KG1 (cell line): ENCODE results near the gene RPLP1.

Source experiments
- DNase-seq: peaks from one replicate; lab custom pipeline; 2025; lab: John Stamatoyannopoulos, UW

RPLP1 gene

GRCh38 chr15:69469467-69470201 is 17.0 kb downstream of the RPLP1 start:
- no peak for DNase-seq

DNA sequence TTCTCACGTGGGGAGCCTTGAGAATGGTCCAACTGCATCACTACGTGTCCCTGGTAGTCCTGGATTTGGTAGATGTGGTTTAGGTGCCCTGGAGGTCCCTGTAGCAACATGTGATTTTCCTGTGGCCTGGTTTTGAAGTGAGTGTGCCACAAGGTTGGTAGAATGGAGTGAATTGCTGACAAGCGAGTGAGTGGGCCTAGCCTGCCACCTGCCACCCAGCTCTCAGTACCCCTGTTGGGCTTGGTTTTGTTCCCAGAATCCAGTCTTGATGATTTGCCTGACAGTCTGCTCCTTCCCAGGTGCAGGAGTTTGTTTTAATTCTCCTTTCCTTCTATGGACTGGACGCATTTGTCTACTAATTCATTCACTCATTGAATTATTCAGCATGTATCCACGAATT is 19.4 kb downstream of the RPLP1 start:
- DNase-seq, result no peak

- DNase-seq, result no peak
These were observed 19.9 kb downstream of the RPLP1 start for GRCh38 chr15:69472562-69472961.

DNA sequence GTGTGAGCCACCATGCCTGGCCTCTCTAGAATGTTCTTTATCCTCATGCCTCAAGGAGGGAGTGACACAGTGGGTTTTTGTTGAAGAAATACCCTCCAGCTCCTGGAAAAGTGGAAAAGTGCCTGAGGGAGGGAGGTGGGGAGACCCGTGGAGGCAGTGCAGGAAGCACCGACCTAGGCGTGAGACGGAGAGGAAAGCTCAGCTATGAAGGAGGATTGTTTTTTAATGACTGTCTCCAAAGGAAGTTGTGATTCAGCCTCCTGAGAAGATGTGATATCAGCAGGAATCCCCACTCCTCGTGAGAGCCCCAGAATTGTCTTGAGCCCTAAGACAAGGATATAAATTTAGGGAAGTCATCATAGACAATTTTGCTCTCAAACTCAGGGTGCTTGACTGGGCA is 21.7 kb downstream of the RPLP1 start:
- no peak for DNase-seq

DNA sequence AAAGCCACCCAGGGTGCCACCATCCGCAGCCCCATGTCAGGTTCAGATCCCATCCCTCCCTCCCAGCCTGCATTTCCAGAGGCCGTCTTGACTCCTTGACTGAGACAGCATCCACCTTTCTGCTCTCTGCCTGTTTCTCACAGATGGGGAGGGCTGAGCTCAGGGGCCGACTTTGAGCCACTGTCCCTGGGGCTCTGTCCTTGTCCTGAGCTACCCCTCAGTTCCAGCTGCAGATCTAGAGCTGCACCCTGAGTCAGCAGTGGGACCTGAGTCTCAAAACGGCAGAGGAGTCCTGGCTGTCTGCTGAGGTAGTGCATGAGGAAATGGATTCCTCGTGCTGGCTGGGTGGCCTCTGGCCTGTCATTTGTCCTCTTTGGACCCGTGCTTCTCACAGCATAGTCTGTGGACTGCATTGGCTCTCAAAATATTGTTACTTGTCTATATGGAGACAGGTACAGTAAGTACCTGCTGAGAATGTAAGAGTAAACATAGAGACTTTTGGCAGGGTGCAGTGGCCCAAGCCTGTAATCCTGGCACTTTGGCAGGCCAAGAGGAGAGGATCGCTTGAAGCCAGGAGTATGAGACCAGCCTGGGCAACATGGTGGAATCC is 22.3 kb downstream of the RPLP1 start:
- no peak for DNase-seq

- peak; percentile 33 for DNase-seq
These were observed 23.2 kb downstream of the RPLP1 start for GRCh38 chr15:69475769-69476358.

DNA sequence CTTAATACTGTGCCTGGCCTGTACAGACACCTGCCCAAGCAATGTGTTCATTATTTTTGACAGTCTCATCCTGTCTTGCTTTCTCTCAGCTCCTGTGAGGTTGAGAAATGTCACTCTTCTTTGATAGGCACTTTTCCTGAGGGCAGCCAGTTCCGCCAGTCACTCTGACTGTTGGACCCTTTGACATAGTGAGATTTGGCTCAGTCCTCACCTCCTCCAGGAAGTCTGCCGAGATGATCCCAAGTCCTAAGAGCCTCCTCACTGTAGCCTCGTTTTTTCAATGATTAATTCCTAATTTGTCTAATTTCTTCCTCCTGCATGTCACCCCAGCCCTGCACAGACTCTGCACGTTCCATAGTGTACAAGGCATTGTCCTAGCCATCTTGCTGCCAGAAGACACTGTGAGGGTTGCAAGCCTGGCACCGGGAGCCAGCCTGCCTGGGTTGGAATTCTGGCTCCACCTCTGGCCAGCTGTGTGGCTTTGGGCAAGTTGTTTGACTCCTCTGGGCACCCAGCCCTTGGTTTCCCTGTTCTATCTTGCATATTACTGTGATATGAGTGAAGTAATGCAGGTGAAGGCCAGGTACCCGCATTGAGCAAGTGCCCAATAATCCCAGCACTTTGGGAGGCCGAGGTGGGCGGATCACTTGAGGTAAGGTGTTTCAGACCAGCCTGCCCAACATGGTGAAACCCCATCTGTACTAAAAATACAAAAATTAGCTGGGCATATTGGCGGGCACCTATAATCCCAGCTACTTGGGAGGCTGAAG is 24.3 kb downstream of the RPLP1 start:
- no peak for DNase-seq

- peak; percentile 22 for DNase-seq
These were observed 25.7 kb downstream of the RPLP1 start for GRCh38 chr15:69478259-69478781.

DNA sequence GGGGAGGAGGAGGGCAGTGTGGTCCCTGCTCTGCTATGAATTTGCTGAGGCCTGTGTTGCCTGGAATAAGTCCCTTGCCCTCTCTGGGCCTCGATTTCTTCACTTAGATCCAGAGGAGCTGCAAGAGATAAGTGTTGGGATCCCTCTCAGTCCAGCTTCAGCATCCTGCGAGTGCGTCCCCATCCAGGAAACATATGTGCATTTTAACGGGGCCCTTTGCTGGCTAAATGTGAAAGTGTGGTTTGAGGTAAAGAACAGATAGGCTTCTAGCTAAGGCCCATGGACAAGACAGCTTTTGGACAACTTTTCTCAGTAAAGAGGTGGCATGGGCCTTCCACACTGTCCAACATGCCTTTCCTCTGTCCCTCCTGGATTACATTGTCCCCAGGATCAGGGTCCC is 26.5 kb downstream of the RPLP1 start:
- DNase-seq, result no peak

GRCh38 chr15:69479971-69480370 is 27.4 kb downstream of the RPLP1 start:
- DNase-seq, result no peak

DNA sequence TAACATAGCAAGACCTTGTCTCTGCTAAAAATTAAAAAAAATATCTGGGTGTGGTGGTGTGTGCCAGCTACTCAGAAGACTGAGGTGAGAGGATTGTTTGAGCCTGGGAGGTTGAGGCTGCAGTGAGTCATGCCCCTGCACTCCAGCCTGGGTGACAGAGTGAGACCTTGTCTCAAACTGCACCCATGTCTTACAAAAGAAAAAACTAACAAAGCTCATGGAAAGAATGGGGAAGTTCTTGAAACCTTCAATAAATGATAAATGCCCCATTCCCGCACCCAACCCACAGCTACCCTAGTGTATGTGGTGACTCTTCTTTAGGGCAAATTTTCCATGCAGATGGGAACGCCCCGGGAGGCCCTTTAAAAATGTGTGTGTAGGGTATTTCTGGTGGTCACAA is 28.3 kb downstream of the RPLP1 start:
- DNase-seq, result no peak

DNA sequence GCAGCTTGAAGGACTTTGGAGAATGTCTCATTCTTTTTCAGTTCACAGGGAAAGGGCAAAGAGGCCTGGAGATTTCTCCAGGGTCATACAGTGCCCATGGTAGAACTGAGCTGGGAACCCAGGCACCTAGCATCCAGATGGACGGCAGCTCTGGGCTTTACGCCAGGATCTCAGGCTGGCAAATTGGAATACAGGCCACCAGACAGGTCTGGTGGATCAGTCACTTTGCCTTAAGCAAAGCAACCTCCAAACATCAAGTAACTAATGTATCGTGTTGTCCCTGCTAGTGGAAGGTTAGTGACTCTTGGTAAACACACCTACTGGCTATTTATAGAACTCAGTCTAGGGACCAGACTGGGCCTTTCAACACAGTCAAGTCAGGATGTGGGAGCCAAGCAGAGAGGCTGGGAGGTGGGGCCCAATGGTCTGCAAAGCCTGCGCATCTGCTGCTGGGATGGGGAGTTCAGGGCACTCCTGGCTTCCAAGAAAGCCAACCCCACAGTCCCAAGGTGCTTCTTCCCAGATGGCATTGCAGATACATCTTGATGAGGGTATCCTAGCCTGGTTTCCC is 30.2 kb downstream of the RPLP1 start:
- DNase-seq, result no peak

DNA sequence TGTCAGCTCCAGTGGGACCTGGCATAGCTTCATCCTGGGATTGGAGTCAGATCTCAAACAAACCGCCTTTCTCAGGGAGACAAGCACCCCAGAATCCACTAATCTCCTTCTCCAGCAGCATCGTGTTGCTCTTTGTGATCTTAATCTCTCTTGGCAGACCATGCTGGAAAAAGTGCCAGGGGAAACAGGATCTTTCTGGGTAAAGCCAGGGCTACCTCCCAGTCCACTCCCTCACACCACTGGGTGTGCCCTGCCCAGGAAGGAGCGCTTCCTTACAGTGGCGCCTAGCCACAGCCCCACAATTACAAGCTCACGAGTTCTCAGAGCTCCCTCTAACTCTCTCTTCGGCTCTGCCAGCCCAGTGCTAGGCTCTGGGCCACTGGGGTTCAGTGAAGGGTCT is 32.2 kb downstream of the RPLP1 start:
- DNase-seq, result no peak

GRCh38 chr15:69486481-69487110 is 34.0 kb downstream of the RPLP1 start:
- no peak for DNase-seq

- no peak for DNase-seq
These were observed 36.5 kb downstream of the RPLP1 start for GRCh38 chr15:69489073-69489571.

DNA sequence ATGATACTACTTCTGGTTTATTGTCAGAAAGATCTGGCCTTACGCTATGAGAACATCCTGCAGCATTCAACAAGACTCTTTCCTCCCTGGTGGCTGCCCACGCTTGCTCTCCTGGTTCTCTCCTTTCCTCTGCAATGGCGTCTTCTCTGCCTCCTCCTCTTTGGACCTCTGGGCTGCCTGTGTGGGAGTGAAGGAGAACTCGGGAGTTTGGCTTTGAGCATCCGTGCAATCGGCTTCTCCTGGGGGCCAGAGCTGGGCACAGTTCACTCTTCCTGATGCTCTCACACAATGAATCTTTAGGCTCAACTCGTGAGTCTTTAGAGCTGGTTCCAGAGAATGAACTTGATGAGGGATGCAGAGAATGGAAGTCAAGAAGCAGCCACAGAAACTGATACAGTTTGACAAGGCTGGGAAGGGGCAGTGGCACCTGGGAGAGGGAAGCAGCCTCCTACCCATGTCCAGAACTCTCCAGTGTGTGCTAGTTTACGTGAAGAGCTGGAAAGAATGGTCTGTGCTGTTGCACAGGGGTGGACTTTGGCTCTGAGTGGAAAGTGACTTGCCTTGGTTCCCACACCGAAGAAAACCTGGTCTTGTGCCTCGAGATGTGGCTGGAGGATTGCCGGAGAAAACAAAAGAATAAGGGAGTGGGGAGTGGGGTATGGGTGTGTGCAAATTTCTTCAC is 37.9 kb downstream of the RPLP1 start:
- DNase-seq, result no peak

DNA sequence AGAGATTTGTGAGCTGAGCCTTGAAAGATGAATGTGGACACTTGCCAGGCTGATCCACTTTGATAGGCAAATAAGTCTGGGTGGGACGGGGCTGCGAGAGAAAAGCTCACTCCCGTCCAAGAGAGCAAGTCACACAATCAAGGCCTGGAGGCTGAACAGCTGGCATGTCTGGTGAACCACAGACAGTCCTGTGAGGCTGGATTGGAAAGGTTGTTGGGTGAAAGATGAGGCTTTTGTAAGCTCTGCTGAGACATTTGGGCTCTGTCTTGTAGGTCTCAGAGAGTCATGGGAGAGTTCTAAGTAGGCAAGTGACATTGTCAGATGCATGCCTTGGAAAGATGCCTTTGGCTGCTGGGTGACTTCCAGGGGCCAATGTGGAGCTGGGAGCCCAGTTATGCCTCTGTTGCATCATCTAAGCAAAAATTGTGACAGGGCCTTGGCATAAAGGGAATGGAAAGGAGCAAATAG is 38.5 kb downstream of the RPLP1 start:
- DNase-seq, result no peak

GRCh38 chr15:69493406-69493805 is 40.8 kb downstream of the RPLP1 start:
- DNase-seq, result no peak

GRCh38 chr15:69496001-69496400 is 43.4 kb downstream of the RPLP1 start:
- no peak for DNase-seq

DNA sequence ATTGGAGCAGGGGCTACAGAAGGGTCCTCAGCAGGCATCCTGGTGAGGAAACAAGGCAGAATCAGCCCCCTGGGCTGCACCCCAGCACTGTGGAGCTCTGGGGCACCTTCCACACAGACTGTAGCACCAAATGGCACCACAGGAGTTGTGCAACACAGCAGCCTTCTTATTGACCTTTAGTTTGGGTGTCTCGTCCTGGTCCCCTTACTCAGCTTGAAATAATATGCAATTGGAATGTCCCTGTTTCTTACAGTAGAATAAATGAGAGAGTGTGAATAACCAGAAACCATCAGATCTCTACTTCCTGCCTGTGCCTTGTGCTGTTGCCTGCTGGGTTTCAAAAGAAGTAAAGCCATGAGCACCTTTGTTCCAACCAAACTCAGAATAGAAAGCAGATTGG is 44.5 kb downstream of the RPLP1 start:
- DNase-seq, result no peak

GRCh38 chr15:69497667-69498066 is 45.0 kb downstream of the RPLP1 start:
- no peak for DNase-seq
